ENCODE results near the gene ENDOD1. TPM values are rescaled to one million over a fixed set of nuclear protein-coding genes. Genes with fewer than 3 reads are reported as not detected.

ENDOD1 gene
- total RNA-seq, 4 donors from 2014 or later, result 106 to 210 (median 154) TPM

- DNase-seq (ENCODE audit: low spot score in 2 of 2), result no peak
- peak overlapping the region; percentile 56 to 78 (median 66) for H3K4me3 ChIP-seq
- WGBS, 2 donors, result 8 to 9% methylated on average over 26 to 27 of the region's 27 CpGs
- no peaks in the 10 kb centered on the region for H3K27me3 ChIP-seq
- TF ChIP-seq EP300 (IDR thresholded peaks at IDR 0.05) (no peak), POLR2A (IDR thresholded peaks at IDR 0.05) (no peak), CTCF (IDR thresholded peaks at IDR 0.05) (no peak)
- peak overlapping the region; percentile 90 to 97 (median 94) for H3K27ac ChIP-seq
- H3K36me3 ChIP-seq, result no peaks in the 10 kb centered on the region
- H3K9me3 ChIP-seq, result no peaks in the 10 kb centered on the region
- H3K4me1 ChIP-seq, result peaks cover 0 to 58% (median 33%) of the 10 kb centered on the region in 4 donors
These were observed 563 bp upstream of the ENDOD1 start for GRCh38 chr11:95088946-95089619.

- Histone ChIP-seq H3K4me3 (peak overlapping the region in 1 of 4 donors; percentile 78), H3K9me3 (no peaks in the 10 kb centered on the region)
These were observed 2.1 kb downstream of the ENDOD1 start for GRCh38 chr11:95091663-95092180.

GRCh38 chr11:95092549-95093324 lies 3.1 kb downstream of the ENDOD1 start:
- Histone ChIP-seq H3K27ac (peak overlapping the region in 3 of 4 donors; percentile 3 to 97 (median 94)), H3K4me1 (peaks cover 0 to 84% (median 43%) of the 10 kb centered on the region in 4 donors), H3K4me3 (no peak overlapping the region), H3K36me3 (no peaks in the 10 kb centered on the region), H3K27me3 (no peaks in the 10 kb centered on the region), H3K9me3 (no peaks in the 10 kb centered on the region)
- WGBS, 2 donors, result 48 to 52% methylated on average over 5 of the region's 5 CpGs
- TF ChIP-seq CTCF (IDR thresholded peaks at IDR 0.05) (peak; percentile 31 to 58 (median 47)), POLR2A (IDR thresholded peaks at IDR 0.05) (no peak)
- no peak for DNase-seq (ENCODE audit: low spot score in 2 of 2)

More at GRCh38 chr11:95091663-95092180, 2.1 kb downstream of the ENDOD1 start:
- no peak for DNase-seq (ENCODE audit: low spot score in 2 of 2)
- Histone ChIP-seq H3K36me3 (no peaks in the 10 kb centered on the region), H3K27ac (peak overlapping the region in 2 of 4 donors; percentile 94 to 97), H3K27me3 (no peaks in the 10 kb centered on the region), H3K4me1 (peaks cover 0 to 74% (median 42%) of the 10 kb centered on the region in 4 donors)
- no peak for TF ChIP-seq CTCF (IDR thresholded peaks at IDR 0.05)
- no peak for TF ChIP-seq EP300 (IDR thresholded peaks at IDR 0.05)
- TF ChIP-seq POLR2A (IDR thresholded peaks at IDR 0.05), result no peak

- no peak for DNase-seq (ENCODE audit: low spot score in 2 of 2)
- Histone ChIP-seq H3K4me3 (no peak overlapping the region), H3K27ac (peak overlapping the region in 2 of 4 donors; percentile 94 to 97), H3K9me3 (no peaks in the 10 kb centered on the region), H3K36me3 (no peaks in the 10 kb centered on the region), H3K27me3 (no peaks in the 10 kb centered on the region), H3K4me1 (peaks cover 0 to 87% (median 43%) of the 10 kb centered on the region in 4 donors)
- WGBS, 2 donors, result 83 to 84% methylated on average over 3 of the region's 3 CpGs
- TF ChIP-seq EP300 (IDR thresholded peaks at IDR 0.05) (no peak), CTCF (IDR thresholded peaks at IDR 0.05) (no peak), POLR2A (IDR thresholded peaks at IDR 0.05) (no peak)
These were observed 3.9 kb downstream of the ENDOD1 start for GRCh38 chr11:95093548-95093947.
